Endothelial cell of umbilical vein (primary cell): Measurements from ENCODE around the gene DERA.

ENCODE experiments used
- EZH2 ChIP-seq: IDR thresholded peaks from 2 replicates; pipeline ENCODE4 v1.6.1; 2012; ENCODE audit warnings: borderline replicate concordance, low read depth, mild to moderate bottlenecking, moderate library complexity, low read length, inconsistent platforms; ENCODE audit not compliant: severe bottlenecking
- GATA2 ChIP-seq: IDR thresholded peaks from 2 replicates; pipeline ENCODE4 v1.7.0; 2011; ENCODE audit warnings: low read depth, mild to moderate bottlenecking, moderate library complexity, mixed read lengths, low read length; ENCODE audit not compliant: insufficient read length, insufficient read depth
- JUN ChIP-seq: IDR thresholded peaks from 2 replicates; pipeline ENCODE4 v1.6.1; 2011; ENCODE audit warnings: borderline replicate concordance, low read depth; ENCODE audit not compliant: insufficient read length, insufficient read depth
- MYC ChIP-seq: IDR thresholded peaks from one replicate; pipeline ENCODE4 v1.6.1; 2011; ENCODE audit warnings: mild to moderate bottlenecking, low read depth, low read length
- POLR2A ChIP-seq: IDR thresholded peaks from 2 replicates; pipeline ENCODE4 v1.6.1; 2012; ENCODE audit warnings: low read depth, mild to moderate bottlenecking, control low read depth, low read length
- POLR2AphosphoS5 ChIP-seq: IDR thresholded peaks from 2 replicates; pipeline ENCODE4 v1.6.1; 2012; ENCODE audit warnings: low read depth, mild to moderate bottlenecking, control low read depth, low read length, moderate library complexity; ENCODE audit not compliant: insufficient read depth
- TF ChIP-seq, protein P1 (sequence below), 2 donors: IDR thresholded peaks; 1 replicate in 1 of 2; 2 replicates in 1 of 2; pipeline ENCODE4 v1.5.1; 2011; ENCODE audit warnings: low read length in 2 of 2, mild to moderate bottlenecking in 2 of 2, moderate library complexity in 2 of 2, control low read depth in 1 of 2, inconsistent platforms in 1 of 2, low read depth in 1 of 2; ENCODE audit not compliant: insufficient read depth in 1 of 2; ENCODE audit errors: extremely low read depth in 1 of 2
- TF ChIP-seq, protein P2 (sequence below): IDR thresholded peaks from 2 replicates; pipeline ENCODE4 v1.6.1; 2011; ENCODE audit not compliant: insufficient read depth, insufficient read length

DNA sequence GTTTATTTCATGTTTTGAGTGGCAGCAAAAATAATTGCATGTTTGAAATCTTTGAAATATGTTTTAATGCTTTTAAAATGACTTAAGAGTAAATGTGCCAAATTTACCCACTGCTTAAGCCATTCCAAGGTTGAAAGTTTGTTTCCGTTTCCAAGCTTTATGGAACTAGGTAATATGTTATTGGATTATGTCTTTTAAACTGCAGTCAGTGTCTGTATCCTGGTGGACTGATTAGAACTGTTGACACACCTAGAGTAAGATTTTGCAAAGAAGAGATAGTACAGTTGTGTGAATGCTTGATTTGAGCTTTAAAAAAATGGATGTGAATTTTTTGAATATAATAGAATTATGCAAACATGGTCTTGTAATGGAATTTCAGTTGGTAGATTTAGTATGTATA is 135.1 kb downstream of the DERA start:
- TF ChIP-seq, protein P1, sequence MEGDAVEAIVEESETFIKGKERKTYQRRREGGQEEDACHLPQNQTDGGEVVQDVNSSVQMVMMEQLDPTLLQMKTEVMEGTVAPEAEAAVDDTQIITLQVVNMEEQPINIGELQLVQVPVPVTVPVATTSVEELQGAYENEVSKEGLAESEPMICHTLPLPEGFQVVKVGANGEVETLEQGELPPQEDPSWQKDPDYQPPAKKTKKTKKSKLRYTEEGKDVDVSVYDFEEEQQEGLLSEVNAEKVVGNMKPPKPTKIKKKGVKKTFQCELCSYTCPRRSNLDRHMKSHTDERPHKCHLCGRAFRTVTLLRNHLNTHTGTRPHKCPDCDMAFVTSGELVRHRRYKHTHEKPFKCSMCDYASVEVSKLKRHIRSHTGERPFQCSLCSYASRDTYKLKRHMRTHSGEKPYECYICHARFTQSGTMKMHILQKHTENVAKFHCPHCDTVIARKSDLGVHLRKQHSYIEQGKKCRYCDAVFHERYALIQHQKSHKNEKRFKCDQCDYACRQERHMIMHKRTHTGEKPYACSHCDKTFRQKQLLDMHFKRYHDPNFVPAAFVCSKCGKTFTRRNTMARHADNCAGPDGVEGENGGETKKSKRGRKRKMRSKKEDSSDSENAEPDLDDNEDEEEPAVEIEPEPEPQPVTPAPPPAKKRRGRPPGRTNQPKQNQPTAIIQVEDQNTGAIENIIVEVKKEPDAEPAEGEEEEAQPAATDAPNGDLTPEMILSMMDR (IDR thresholded peaks at IDR 0.05; ENCODE audit: extremely low read depth in 1 of 2, insufficient read depth in 1 of 2, low read depth in 1 of 2, low read length in 2 of 2), result no peak
- TF ChIP-seq POLR2AphosphoS5 (no peak), MYC (no peak), POLR2A (no peak), EZH2 (no peak), JUN (no peak), GATA2 (no peak)
- TF ChIP-seq, protein P2, sequence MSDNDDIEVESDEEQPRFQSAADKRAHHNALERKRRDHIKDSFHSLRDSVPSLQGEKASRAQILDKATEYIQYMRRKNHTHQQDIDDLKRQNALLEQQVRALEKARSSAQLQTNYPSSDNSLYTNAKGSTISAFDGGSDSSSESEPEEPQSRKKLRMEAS, result no peak
